ENCODE data around the gene ARHGAP10.

- TF ChIP-seq CTCF (IDR thresholded peaks at IDR 0.05; ENCODE audit: insufficient read depth, low read depth, low read length) (no peak), EZH2 (IDR thresholded peaks at IDR 0.05; ENCODE audit: insufficient read depth, low read length) (no peak)
These were observed 253.5 kb downstream of the ARHGAP10 start for GRCh38 chr4:147985376-147985775.

All from astrocyte (in vitro differentiated cells and primary cell).